C4-2B (cell line): ENCODE measurements around the gene AUTS2.

Experiments
- ZFX ChIP-seq: fragments of 450-650 bp; IDR thresholded peaks from 2 replicates; pipeline ENCODE4 v1.6.1; 2017
- TF ChIP-seq, protein P1 (sequence below): fragments of 450-650 bp; conservative IDR thresholded peaks from 2 replicates; pipeline ENCODE4 v1.5.1; 2017; ENCODE audit warnings: mild to moderate bottlenecking

DNA sequence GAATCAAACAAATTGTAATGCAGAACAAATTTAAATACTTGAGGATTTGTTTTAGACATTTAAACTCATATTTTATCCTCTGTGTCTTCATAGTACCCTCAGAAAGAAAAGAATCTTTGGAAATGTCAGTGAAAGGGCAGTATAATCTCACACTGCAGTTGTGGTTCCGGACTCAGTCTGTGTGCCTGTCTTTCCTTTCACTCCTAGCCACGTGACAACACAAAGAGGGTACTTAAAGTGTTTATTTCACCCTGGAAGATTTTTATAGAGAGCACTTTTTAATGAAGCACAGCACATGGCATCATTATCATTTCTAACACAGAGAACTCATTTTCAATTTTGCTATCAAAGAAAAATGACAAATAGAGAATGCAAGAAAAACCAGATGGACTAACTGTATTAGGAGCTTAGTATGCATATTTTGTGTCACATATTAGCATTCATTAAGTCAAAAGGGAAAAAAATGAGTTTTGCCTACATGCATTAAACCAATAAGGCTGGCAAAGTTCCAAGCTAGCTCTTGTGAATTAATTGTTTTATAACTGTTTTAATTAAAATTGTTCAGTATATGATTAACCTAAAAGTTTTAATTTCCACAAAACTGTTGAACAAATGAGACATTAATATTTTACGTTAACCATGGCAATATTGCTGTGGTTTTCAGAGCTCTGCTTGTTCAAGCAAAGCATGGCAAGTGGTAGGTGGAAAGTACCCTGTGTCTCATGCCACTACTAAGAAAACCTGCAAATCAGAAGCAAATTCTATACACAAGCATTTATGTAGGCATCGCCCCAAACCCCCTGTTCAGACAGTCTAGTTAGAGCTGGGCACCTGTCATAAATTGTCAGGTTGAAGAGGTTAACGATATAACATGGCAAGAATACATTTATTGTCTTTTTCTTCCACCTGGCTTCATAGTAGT is 65.9 kb downstream of the AUTS2 start:
- TF ChIP-seq, protein P1, sequence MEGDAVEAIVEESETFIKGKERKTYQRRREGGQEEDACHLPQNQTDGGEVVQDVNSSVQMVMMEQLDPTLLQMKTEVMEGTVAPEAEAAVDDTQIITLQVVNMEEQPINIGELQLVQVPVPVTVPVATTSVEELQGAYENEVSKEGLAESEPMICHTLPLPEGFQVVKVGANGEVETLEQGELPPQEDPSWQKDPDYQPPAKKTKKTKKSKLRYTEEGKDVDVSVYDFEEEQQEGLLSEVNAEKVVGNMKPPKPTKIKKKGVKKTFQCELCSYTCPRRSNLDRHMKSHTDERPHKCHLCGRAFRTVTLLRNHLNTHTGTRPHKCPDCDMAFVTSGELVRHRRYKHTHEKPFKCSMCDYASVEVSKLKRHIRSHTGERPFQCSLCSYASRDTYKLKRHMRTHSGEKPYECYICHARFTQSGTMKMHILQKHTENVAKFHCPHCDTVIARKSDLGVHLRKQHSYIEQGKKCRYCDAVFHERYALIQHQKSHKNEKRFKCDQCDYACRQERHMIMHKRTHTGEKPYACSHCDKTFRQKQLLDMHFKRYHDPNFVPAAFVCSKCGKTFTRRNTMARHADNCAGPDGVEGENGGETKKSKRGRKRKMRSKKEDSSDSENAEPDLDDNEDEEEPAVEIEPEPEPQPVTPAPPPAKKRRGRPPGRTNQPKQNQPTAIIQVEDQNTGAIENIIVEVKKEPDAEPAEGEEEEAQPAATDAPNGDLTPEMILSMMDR, result no peak
- TF ChIP-seq ZFX, result no peak
